Epithelial cell of proximal tubule (primary cell): ENCODE results near the gene TTC39B. TPM values are rescaled to one million over a fixed set of nuclear protein-coding genes. Genes with fewer than 3 reads are reported as not detected.

Experiments
- DNase-seq: peaks from one replicate; pipeline ENCODE4 v3.0.0-alpha.2; 2011; ENCODE audit warnings: low read depth
- H3K4me3 ChIP-seq: 2 replicates; pipeline ENCODE4 v1.5.1; 2011; ENCODE audit warnings: low read depth, mild to moderate bottlenecking, low read length
- CTCF ChIP-seq: conservative IDR thresholded peaks from 2 replicates; pipeline ENCODE4 v1.5.1; 2012; ENCODE audit warnings: low read depth, mild to moderate bottlenecking, low read length
- total RNA-seq: library from RNA; depleted of rRNA; stranded (reverse); fragments of >200 nt; gene quantifications from 2 replicates; pipeline ENCODE4 v1.2.3, GENCODE V29; 2015

Gene TTC39B
- total RNA-seq, 1 donor from 2014 or later = 5.2 TPM

- no peak for TF ChIP-seq CTCF
- DNase-seq = no peak
- no peak overlapping the region for H3K4me3 ChIP-seq
Observed at GRCh38 chr9:15317836-15318235, 10.8 kb upstream of the TTC39B start.

- H3K4me3 ChIP-seq = no peak overlapping the region
- TF ChIP-seq CTCF = peak; percentile 21
- no peak for DNase-seq
Observed at GRCh38 chr9:15311607-15312006, 4.6 kb upstream of the TTC39B start.

GRCh38 chr9:15310107-15310850 lies 3.3 kb upstream of the TTC39B start:
- no peak overlapping the region for H3K4me3 ChIP-seq
- DNase-seq = no peak
- no peak for TF ChIP-seq CTCF

- no peak overlapping the region for H3K4me3 ChIP-seq
- DNase-seq = no peak
- TF ChIP-seq CTCF = no peak
Observed at GRCh38 chr9:15308511-15308910, 1.5 kb upstream of the TTC39B start.

GRCh38 chr9:15307523-15307841 lies 466 bp upstream of the TTC39B start:
- TF ChIP-seq CTCF = no peak
- DNase-seq = no peak
- H3K4me3 ChIP-seq = peak overlapping the region; percentile 67

GRCh38 chr9:15306068-15306756 lies 804 bp downstream of the TTC39B start:
- peak; percentile 50 for DNase-seq
- TF ChIP-seq CTCF = no peak
- peak overlapping the region; percentile 67 for H3K4me3 ChIP-seq

- TF ChIP-seq CTCF = no peak
- DNase-seq = no peak
- peak overlapping the region; percentile 67 for H3K4me3 ChIP-seq
Observed at GRCh38 chr9:15305470-15305869, 1.5 kb downstream of the TTC39B start.
